Smooth muscle cell (in vitro differentiated cells): ENCODE data around the gene CCDC89. TPM values are rescaled to one million over a fixed set of nuclear protein-coding genes. Genes with fewer than 3 reads are reported as not detected.

Experiments
- polyA plus RNA-seq: library from polyadenylated mRNA; unstranded; fragments of >200 nt; fragmentation: Nextera tagmentation; extraction: Ambion mirVana; gene quantifications from 2 replicates; pipeline ENCODE4 v1.2.1, GENCODE V29; 2016
- total RNA-seq: library from RNA; depleted of rRNA; stranded (reverse); fragments of >200 nt; gene quantifications from 2 replicates; pipeline ENCODE4 v1.2.3, GENCODE V29; 2014

CCDC89 gene
- total and polyA plus RNA-seq, 2 experiments from 2014 or later, result not detected

Other genes with a start within 250 kb of the CCDC89 start
- 1.1 and 5.8 TPM in 2 replicates for gene DLG2, start 58.9 kb downstream of the CCDC89 start, total RNA-seq
- 0.74 and 2.0 TPM in 2 replicates for gene DLG2, start 58.9 kb downstream of the CCDC89 start, polyA plus RNA-seq
- gene TMEM126B, start 57.6 kb downstream of the CCDC89 start, total RNA-seq, result 76.8 and 89.3 TPM in 2 replicates
- gene TMEM126B, start 57.6 kb downstream of the CCDC89 start, polyA plus RNA-seq, result 49.7 and 53.0 TPM in 2 replicates
- 43.6 and 69.1 TPM in 2 replicates for gene TMEM126A, start 38.2 kb downstream of the CCDC89 start, total RNA-seq
- gene TMEM126A, start 38.2 kb downstream of the CCDC89 start, polyA plus RNA-seq, result 53.4 and 62.6 TPM in 2 replicates
- 33.9 and 44.3 TPM in 2 replicates for gene CREBZF, start 21.1 kb downstream of the CCDC89 start, total RNA-seq
- 25.1 and 31.1 TPM in 2 replicates for gene CREBZF, start 21.1 kb downstream of the CCDC89 start, polyA plus RNA-seq
- gene SYTL2, start 124.9 kb upstream of the CCDC89 start, total RNA-seq, result 50.7 and 73.0 TPM in 2 replicates
- 7.2 and 10.4 TPM in 2 replicates for gene SYTL2, start 124.9 kb upstream of the CCDC89 start, polyA plus RNA-seq
- gene CCDC83, start 169.2 kb upstream of the CCDC89 start, total RNA-seq, result not detected in 2 replicates
- gene CCDC83, start 169.2 kb upstream of the CCDC89 start, polyA plus RNA-seq, result 0.28 TPM in 1 of 2 replicates, not detected in the other